Regular cardiac myocyte (primary cell): ENCODE data around the gene OR6C68. TPM values are rescaled to one million over a fixed set of nuclear protein-coding genes. Genes with fewer than 3 reads are reported as not detected.

Source experiments
- total RNA-seq: library from RNA; depleted of rRNA; stranded (reverse); fragments of >200 nt; gene quantifications from 2 replicates; pipeline ENCODE4 v1.2.3, GENCODE V29; 2014

Gene OR6C68
- total RNA-seq, result not detected in 2 replicates

GRCh38 chr12:55492078-55492477 lies at the start of gene OR6C68:
OR6C68 (plus strand) TSS chr12:55492378; CDS start chr12:55492378, 0 bp downstream.

GRCh38 chr12:55443776-55444175 lies 48.4 kb upstream of the OR6C68 start, which contains the start of gene OR6C2:
OR6C2 (plus strand) TSS chr12:55444076; CDS start chr12:55452214, 8,138 bp downstream.

GRCh38 chr12:55470088-55470829 lies 21.9 kb upstream of the OR6C68 start, which contains the start of gene OR6C70:
OR6C70 (minus strand) TSS chr12:55470138; CDS start chr12:55470138, 0 bp downstream.

Other genes starting within 250 kb of the OR6C68 start
- gene OR6C74, start 247.8 kb upstream of the OR6C68 start, total RNA-seq, result under 0.01 TPM in 1 of 2 replicates, not detected in the other
- gene OR6C6, start 195.8 kb upstream of the OR6C68 start, total RNA-seq, result not detected in 2 replicates
- not detected in 2 replicates for gene OR6C1, start 178.0 kb upstream of the OR6C68 start, total RNA-seq
- not detected in 2 replicates for gene OR6C3, start 161.6 kb upstream of the OR6C68 start, total RNA-seq
- gene OR6C75, start 129.4 kb upstream of the OR6C68 start, total RNA-seq, result not detected in 2 replicates
- not detected in 2 replicates for gene OR6C65, start 91.8 kb upstream of the OR6C68 start, total RNA-seq
- gene OR6C76, start 66.1 kb upstream of the OR6C68 start, total RNA-seq, result not detected in 2 replicates
- gene OR6C2, start 48.3 kb upstream of the OR6C68 start, total RNA-seq, result not detected in 2 replicates
- not detected in 2 replicates for gene OR6C70, start 22.2 kb upstream of the OR6C68 start, total RNA-seq
- gene OR6C4, start 57.2 kb downstream of the OR6C68 start, total RNA-seq, result not detected in 2 replicates
- not detected in 2 replicates for gene OR2AP1, start 80.1 kb downstream of the OR6C68 start, total RNA-seq
- not detected in 2 replicates for gene OR10P1, start 144.5 kb downstream of the OR6C68 start, total RNA-seq
- gene ITGA7, start 215.5 kb downstream of the OR6C68 start, total RNA-seq, result 47.5 and 99.8 TPM in 2 replicates
- 48.2 and 76.1 TPM in 2 replicates for gene BLOC1S1, start 223.7 kb downstream of the OR6C68 start, total RNA-seq
- 37.8 and 53.0 TPM in 2 replicates for gene RDH5, start 228.0 kb downstream of the OR6C68 start, total RNA-seq
- gene CD63, start 236.6 kb downstream of the OR6C68 start, total RNA-seq, result 2,526 and 3,459 TPM in 2 replicates